CD4-positive, CD25-positive, alpha-beta regulatory T cell (primary cell): ENCODE results near the gene CYB5D1. TPM values are rescaled to one million over a fixed set of nuclear protein-coding genes. Genes with fewer than 3 reads are reported as not detected.

Source experiments
- ATAC-seq, 2 donors: fragments of 150-1000 bp; cut with Tn5 transposase; one replicate each; pipeline ENCODE4 v1.10.0; 2021; ENCODE audit warnings: low read depth in 2 of 2, moderate number of reproducible peaks in 2 of 2, moderate library complexity in 1 of 2
- DNase-seq, 3 donors: peaks; one replicate each; pipeline versions ENCODE4 v3.0.0 to v3.0.0-alpha.2; 2012 to 2022; ENCODE audit warnings: mixed read lengths in 1 of 3
- H3K27ac ChIP-seq: one replicate; pipeline ENCODE4 v1.7.0; 2013; ENCODE audit warnings: mild to moderate bottlenecking, low read length; ENCODE audit not compliant: insufficient read depth, poor library complexity, severe bottlenecking
- H3K27me3 ChIP-seq: one replicate; pipeline ENCODE4 v1.7.0; 2013; ENCODE audit warnings: low read length; ENCODE audit not compliant: control insufficient read depth, insufficient read depth
- H3K36me3 ChIP-seq: one replicate; pipeline ENCODE4 v1.7.0; 2013; ENCODE audit warnings: mild to moderate bottlenecking, low read length, moderate library complexity; ENCODE audit not compliant: control insufficient read depth, insufficient read depth
- H3K4me1 ChIP-seq: 2 replicates; pipeline ENCODE4 v1.7.0; 2013; ENCODE audit warnings: mild to moderate bottlenecking, low read length; ENCODE audit not compliant: insufficient read depth, control insufficient read depth, poor library complexity, severe bottlenecking
- H3K4me3 ChIP-seq: one replicate; pipeline ENCODE4 v1.7.0; 2013; ENCODE audit warnings: low read depth, mild to moderate bottlenecking, low read length, moderate library complexity
- H3K9me3 ChIP-seq, 2 experiments: 1 replicate in 1 of 2; 2 replicates in 1 of 2; pipeline ENCODE4 v1.7.0; 2013; ENCODE audit warnings: low read length in 2 of 2, mild to moderate bottlenecking in 1 of 2, moderate library complexity in 1 of 2; ENCODE audit not compliant: control insufficient read depth in 2 of 2
- H3K27ac Mint-ChIP-seq, 3 donors: one replicate each; pipeline ENCODE4 v1.8.0; 2020 to 2022; ENCODE audit warnings: mild to moderate bottlenecking in 3 of 3, mixed read lengths in 3 of 3, moderate library complexity in 2 of 3
- H3K27me3 Mint-ChIP-seq: one replicate; pipeline ENCODE4 v1.8.0; 2022; ENCODE audit warnings: mild to moderate bottlenecking, mixed read lengths
- H3K36me3 Mint-ChIP-seq: one replicate; pipeline ENCODE4 v1.8.0; 2020; ENCODE audit warnings: mixed read lengths
- H3K4me1 Mint-ChIP-seq, 4 donors: one replicate each; pipeline ENCODE4 v1.8.0; 2020 to 2022; ENCODE audit warnings: mixed read lengths in 4 of 4, mild to moderate bottlenecking in 1 of 4
- H3K4me3 Mint-ChIP-seq, 4 donors: one replicate each; pipeline ENCODE4 v1.8.0; 2020 to 2022; ENCODE audit warnings: mild to moderate bottlenecking in 4 of 4, mixed read lengths in 4 of 4, moderate library complexity in 3 of 4
- H3K9me3 Mint-ChIP-seq, 7 donors: one replicate each; pipeline ENCODE4 v1.8.0; 2020 to 2022; ENCODE audit warnings: mixed read lengths in 7 of 7, mild to moderate bottlenecking in 3 of 7, moderate library complexity in 2 of 7
- polyA plus RNA-seq, 4 donors: library from polyadenylated mRNA; unstranded; fragments of 300-500 nt; fragmentation: Illumina TruSeq; gene quantifications; one replicate each; pipeline ENCODE4 v1.2.3, GENCODE V29; 2021
- total RNA-seq: library from RNA; stranded (reverse); gene quantifications from one replicate; pipeline ENCODE4 v1.2.3, GENCODE V29; 2022

The CYB5D1 gene
- total and polyA plus RNA-seq, 5 donors from 2014 or later = 3.1 to 11.8 (median 5.3) TPM

GRCh38 chr17:7818026-7818425, 39.8 kb upstream of the CYB5D1 start:
- no peak for DNase-seq
- Histone ChIP-seq H3K27ac (no peak overlapping the region), H3K4me1 (no peaks in the 10 kb centered on the region), H3K4me3 (no peak overlapping the region), H3K9me3 (no peaks in the 10 kb centered on the region), H3K36me3 (no peaks in the 10 kb centered on the region), H3K27me3 (no peaks in the 10 kb centered on the region)
- Mint-ChIP-seq H3K9me3 (peaks cover 0 to 2% (median 0%) of the 10 kb centered on the region in 7 donors), H3K4me1 (peaks cover 0 to 5% (median 0%) of the 10 kb centered on the region in 4 donors), H3K27me3 (peaks cover 22% of the 10 kb centered on the region), H3K27ac (no peak overlapping the region), H3K36me3 (no peaks in the 10 kb centered on the region), H3K4me3 (no peak overlapping the region)
- ATAC-seq = no peak

GRCh38 chr17:7818746-7819645, 38.8 kb upstream of the CYB5D1 start:
- Mint-ChIP-seq H3K36me3 (no peaks in the 10 kb centered on the region), H3K27ac (no peak overlapping the region), H3K4me1 (peaks cover 0 to 5% (median 0%) of the 10 kb centered on the region in 4 donors), H3K9me3 (peaks cover 0 to 2% (median 0%) of the 10 kb centered on the region in 7 donors), H3K27me3 (peaks cover 23% of the 10 kb centered on the region), H3K4me3 (no peak overlapping the region)
- ATAC-seq = no peak
- no peak for DNase-seq
- Histone ChIP-seq H3K27ac (no peak overlapping the region), H3K36me3 (no peaks in the 10 kb centered on the region), H3K9me3 (no peaks in the 10 kb centered on the region), H3K27me3 (no peaks in the 10 kb centered on the region), H3K4me3 (no peak overlapping the region), H3K4me1 (no peaks in the 10 kb centered on the region)

- H3K36me3 ChIP-seq = no peaks in the 10 kb centered on the region
- Mint-ChIP-seq H3K9me3 (peaks cover 0 to 2% (median 0%) of the 10 kb centered on the region in 7 donors), H3K27me3 (peaks cover 27% of the 10 kb centered on the region), H3K4me1 (peaks cover 0 to 5% (median 0%) of the 10 kb centered on the region in 4 donors), H3K4me3 (no peak overlapping the region), H3K36me3 (no peaks in the 10 kb centered on the region), H3K27ac (no peak overlapping the region)
- ATAC-seq (no peak), DNase-seq (no peak)
- H3K9me3 ChIP-seq = no peaks in the 10 kb centered on the region
- H3K4me1 ChIP-seq = no peaks in the 10 kb centered on the region
- H3K4me3 ChIP-seq = no peak overlapping the region
- no peaks in the 10 kb centered on the region for H3K27me3 ChIP-seq
- no peak overlapping the region for H3K27ac ChIP-seq
These were observed 37.6 kb upstream of the CYB5D1 start for GRCh38 chr17:7820231-7820630.

GRCh38 chr17:7822126-7822525, 35.7 kb upstream of the CYB5D1 start:
- Mint-ChIP-seq H3K4me3 (no peak overlapping the region), H3K36me3 (no peaks in the 10 kb centered on the region), H3K4me1 (peaks cover 0 to 5% (median 0%) of the 10 kb centered on the region in 4 donors), H3K27ac (peak overlapping the region in 1 of 3 donors; percentile 38), H3K27me3 (peaks cover 26% of the 10 kb centered on the region), H3K9me3 (peaks cover 0 to 1% (median 0%) of the 10 kb centered on the region in 7 donors)
- DNase-seq = no peak
- H3K27me3 ChIP-seq = no peaks in the 10 kb centered on the region
- no peak for ATAC-seq
- H3K27ac ChIP-seq = no peak overlapping the region
- H3K9me3 ChIP-seq = no peaks in the 10 kb centered on the region
- no peak overlapping the region for H3K4me3 ChIP-seq
- no peaks in the 10 kb centered on the region for H3K4me1 ChIP-seq
- no peaks in the 10 kb centered on the region for H3K36me3 ChIP-seq

- H3K27ac Mint-ChIP-seq = peak overlapping the region in 1 of 3 donors; percentile 45
These were observed 34.2 kb upstream of the CYB5D1 start for GRCh38 chr17:7823581-7824001.

GRCh38 chr17:7824021-7824924, 33.5 kb upstream of the CYB5D1 start:
- no peak overlapping the region for H3K4me3 ChIP-seq
- H3K9me3 Mint-ChIP-seq = peaks cover 0 to 1% (median 0%) of the 10 kb centered on the region in 7 donors
- no peak overlapping the region for H3K4me3 Mint-ChIP-seq
- H3K27me3 ChIP-seq = no peaks in the 10 kb centered on the region
- H3K9me3 ChIP-seq = no peaks in the 10 kb centered on the region
- no peaks in the 10 kb centered on the region for H3K36me3 ChIP-seq
- no peaks in the 10 kb centered on the region for H3K36me3 Mint-ChIP-seq
- no peak overlapping the region for H3K27ac Mint-ChIP-seq
- no peak overlapping the region for H3K27ac ChIP-seq
- peaks cover 0 to 5% (median under 1%) of the 10 kb centered on the region in 4 donors for H3K4me1 Mint-ChIP-seq
- no peaks in the 10 kb centered on the region for H3K4me1 ChIP-seq
- ATAC-seq (no peak), DNase-seq (no peak)
- H3K27me3 Mint-ChIP-seq = peaks cover 29% of the 10 kb centered on the region

More at GRCh38 chr17:7823581-7824001, 34.2 kb upstream of the CYB5D1 start:
- peaks cover 0 to 1% (median 0%) of the 10 kb centered on the region in 7 donors for H3K9me3 Mint-ChIP-seq
- Histone ChIP-seq H3K9me3 (no peaks in the 10 kb centered on the region), H3K4me1 (no peaks in the 10 kb centered on the region), H3K27me3 (no peaks in the 10 kb centered on the region), H3K4me3 (no peak overlapping the region), H3K36me3 (no peaks in the 10 kb centered on the region), H3K27ac (no peak overlapping the region)
- ATAC-seq (no peak), DNase-seq (no peak)
- no peak overlapping the region for H3K4me3 Mint-ChIP-seq
- peaks cover 0 to 5% (median 0%) of the 10 kb centered on the region in 4 donors for H3K4me1 Mint-ChIP-seq
- no peaks in the 10 kb centered on the region for H3K36me3 Mint-ChIP-seq
- peaks cover 29% of the 10 kb centered on the region for H3K27me3 Mint-ChIP-seq

- no peak overlapping the region for H3K27ac Mint-ChIP-seq
- DNase-seq = no peak
- peak overlapping the region in 1 of 4 donors; percentile 4 for H3K4me3 Mint-ChIP-seq
- H3K36me3 ChIP-seq = no peaks in the 10 kb centered on the region
- ATAC-seq = no peak
- H3K4me1 Mint-ChIP-seq = peaks cover 0 to 5% (median 2%) of the 10 kb centered on the region in 4 donors
- no peaks in the 10 kb centered on the region for H3K27me3 ChIP-seq
- no peak overlapping the region for H3K27ac ChIP-seq
- peaks cover 33% of the 10 kb centered on the region for H3K27me3 Mint-ChIP-seq
- no peaks in the 10 kb centered on the region for H3K36me3 Mint-ChIP-seq
- no peak overlapping the region for H3K4me3 ChIP-seq
- no peaks in the 10 kb centered on the region for H3K4me1 ChIP-seq
- no peaks in the 10 kb centered on the region for H3K9me3 ChIP-seq
- H3K9me3 Mint-ChIP-seq = peaks cover 0 to 1% (median 0%) of the 10 kb centered on the region in 7 donors
These were observed 32.4 kb upstream of the CYB5D1 start for GRCh38 chr17:7825206-7825990.
